ENCODE data around the gene SAMD10.

DNA sequence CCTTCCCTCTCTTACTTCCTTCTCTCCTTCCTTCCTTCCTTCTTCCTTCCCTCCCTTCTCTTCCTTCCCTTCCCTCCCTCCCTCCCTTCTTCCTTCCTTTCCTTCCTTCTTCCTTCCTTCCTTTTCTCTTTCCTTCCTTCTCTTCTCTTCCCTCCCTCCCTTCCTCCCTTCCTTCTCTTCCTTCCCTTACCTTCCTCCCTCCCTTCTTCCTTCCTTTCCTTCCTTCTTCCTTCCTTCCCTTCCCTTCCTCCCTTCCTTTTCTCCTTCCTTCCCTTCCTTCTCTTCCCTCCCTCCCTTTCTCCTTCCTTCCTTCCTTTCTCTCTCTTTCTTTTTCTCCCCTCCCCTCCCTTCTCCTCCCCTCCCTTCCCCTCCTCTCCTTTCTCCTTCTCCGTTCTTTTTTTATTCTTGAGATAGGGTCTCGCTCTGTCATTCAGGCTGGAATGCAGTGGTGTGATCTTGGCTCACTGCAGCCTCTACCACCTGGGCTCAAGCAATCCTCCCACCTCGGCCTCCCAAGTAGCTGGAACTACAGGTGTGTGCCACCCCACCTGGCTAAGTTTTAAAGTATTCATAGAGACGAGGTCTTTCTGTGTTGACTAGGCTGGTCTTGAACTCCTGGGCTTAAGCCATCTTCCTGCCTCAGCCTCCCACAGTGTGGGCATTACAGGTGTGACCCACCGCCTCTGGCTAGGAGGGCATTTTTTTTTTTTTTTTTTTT is 8.6 kb downstream of the SAMD10 start:
- TF ChIP-seq USF1 (IDR thresholded peaks at IDR 0.05; ENCODE audit: borderline replicate concordance, extremely low read length, insufficient read depth, low read depth, low read length) (no peak), POLR2AphosphoS5 (IDR thresholded peaks at IDR 0.05; ENCODE audit: low read length) (no peak)
- TF ChIP-seq, protein P1, sequence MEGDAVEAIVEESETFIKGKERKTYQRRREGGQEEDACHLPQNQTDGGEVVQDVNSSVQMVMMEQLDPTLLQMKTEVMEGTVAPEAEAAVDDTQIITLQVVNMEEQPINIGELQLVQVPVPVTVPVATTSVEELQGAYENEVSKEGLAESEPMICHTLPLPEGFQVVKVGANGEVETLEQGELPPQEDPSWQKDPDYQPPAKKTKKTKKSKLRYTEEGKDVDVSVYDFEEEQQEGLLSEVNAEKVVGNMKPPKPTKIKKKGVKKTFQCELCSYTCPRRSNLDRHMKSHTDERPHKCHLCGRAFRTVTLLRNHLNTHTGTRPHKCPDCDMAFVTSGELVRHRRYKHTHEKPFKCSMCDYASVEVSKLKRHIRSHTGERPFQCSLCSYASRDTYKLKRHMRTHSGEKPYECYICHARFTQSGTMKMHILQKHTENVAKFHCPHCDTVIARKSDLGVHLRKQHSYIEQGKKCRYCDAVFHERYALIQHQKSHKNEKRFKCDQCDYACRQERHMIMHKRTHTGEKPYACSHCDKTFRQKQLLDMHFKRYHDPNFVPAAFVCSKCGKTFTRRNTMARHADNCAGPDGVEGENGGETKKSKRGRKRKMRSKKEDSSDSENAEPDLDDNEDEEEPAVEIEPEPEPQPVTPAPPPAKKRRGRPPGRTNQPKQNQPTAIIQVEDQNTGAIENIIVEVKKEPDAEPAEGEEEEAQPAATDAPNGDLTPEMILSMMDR (IDR thresholded peaks at IDR 0.05 in 2 of 3, conservative IDR thresholded peaks at IDR 0.05 in 1 of 3; ENCODE audit: control insufficient read depth in 2 of 3, extremely low read depth in 1 of 3, insufficient read depth in 1 of 3, low read depth in 3 of 3, low read length in 3 of 3), result no peak

Data from GM12878 (cell line).